Pancreas (tissue), 10 donors: ENCODE measurements around the gene SAMD1. TPM values are rescaled to one million over a fixed set of nuclear protein-coding genes. Genes with fewer than 3 reads are reported as not detected.

Experiments
- ATAC-seq, 4 donors: fragments of 200-7000 bp; cut with Tn5 transposase; one replicate each; pipeline versions ENCODE4 v1.8.0 to v1.9.1; 2020; ENCODE audit warnings: mild to moderate bottlenecking in 4 of 4, moderate library complexity in 4 of 4
- DNase-seq, 6 donors: peaks; one replicate each; pipeline ENCODE4 v3.0.0-alpha.2; 2020
- FAIRE-seq: peaks from 2 replicates; lab custom pipeline; 2012; peaks lifted over from hg19 to GRCh38; lab: Jason Lieb, UNC
- H3K27ac ChIP-seq, 4 donors: fragments of 200-600 bp; sonication (generic); 1 replicate in 3 of 4; 2 replicates in 1 of 4; pipeline versions ENCODE4 v1.5.0 to v1.8.0; 2020
- H3K27me3 ChIP-seq, 4 donors: fragments of 200-600 bp; one replicate each; pipeline ENCODE4 v1.8.0; 2021
- H3K36me3 ChIP-seq, 3 donors: fragments of 200-600 bp; sonication (generic) in 1 of 3; one replicate each; pipeline versions ENCODE4 v1.5.0 to v1.8.0; 2020 to 2021
- H3K4me1 ChIP-seq, 3 donors: fragments of 200-600 bp; one replicate each; pipeline ENCODE4 v1.8.0; 2021
- H3K4me3 ChIP-seq, 4 donors: fragments of 200-600 bp; sonication (generic) in 2 of 4; one replicate each; pipeline versions ENCODE4 v1.5.0 to v1.8.0; 2020 to 2021
- H3K9me3 ChIP-seq, 4 donors: fragments of 200-600 bp; one replicate each; pipeline ENCODE4 v1.8.0; 2021
- CTCF ChIP-seq, 4 donors: fragments of 200-600 bp; sonication (generic) in 3 of 4; IDR thresholded peaks; one replicate each; pipeline versions ENCODE4 v1.5.0 to v1.8.0; 2021; ENCODE audit warnings: antibody characterized with exemption in 4 of 4
- WGBS, 2 donors: extraction: QIAGEN DNeasy Blood & Tissue Kit; methylation state at CpG; one replicate each; pipeline ENCODE4 v1.1.7; 2013; 5-methylcytosine and 5-hydroxymethylcytosine counted together
- intact Hi-C, 3 donors: fragments of 100-400 bp; cut with DNase I; formaldehyde crosslinking; loops; one replicate each; pipeline versions ENCODE4 v1.11.1 to v1.14.2; 2022
- polyA plus RNA-seq, 2 donors: library from polyadenylated mRNA; stranded (reverse); fragments of 200-250 nt; gene quantifications; one replicate each; pipeline ENCODE4 v1.2.3, GENCODE V29; 2013
- total RNA-seq, 6 donors: library from RNA; stranded (reverse); fragmentation: NEBNext Ultra II Directional in 4 of 6; extraction: Animal tissue kit (Norgen Biotek cat#: 25700) in 4 of 6; gene quantifications; one replicate each; pipeline versions ENCODE4 v1.2.1 to v1.2.4, GENCODE V29; 2021 to 2023
- donor health status: healthy with polysubstance abuse.
- donor health status: DM: no; HTN: no; CAD: no; lungs with moderate emphysema.
- donor health status: DM: no; HTN: no; CAD: no.
- donor health status: control.
- donor health status: control.
- donor health status: Bipolar disorder and iron deficiency.
- donor health status: DM: yes; HTN: yes; CAD: no.
- donor health status: DM: no; HTN: no; CAD: no.
- donor health status: DM: no; HTN: no; CAD: no.
- donor health status: DM: yes; HTN: yes; CAD: no.

SAMD1 gene
- total RNA-seq (10 to 100 TPM in 4 of 6 donors, 1 to 10 TPM in 2; 7.9 to 24.3 (median 15.1) TPM), polyA plus RNA-seq (10 to 100 TPM; 17.2 TPM)

- WGBS, 2 donors = 0 to 1% methylated on average over 3 to 44 of the region's 65 CpGs
- intact Hi-C loops = no loop called here
- no peaks in the 10 kb centered on the region for H3K9me3 ChIP-seq
- no peaks in the 10 kb centered on the region for H3K27me3 ChIP-seq
- peak; percentile 62 to 74 (median 71) for ATAC-seq
- peaks cover 0 to 3% (median 0%) of the 10 kb centered on the region in 3 donors for H3K4me1 ChIP-seq
- peak; percentile 87 to 93 (median 92) for DNase-seq
- no peak for TF ChIP-seq CTCF (IDR thresholded peaks at IDR 0.05)
- no peaks in the 10 kb centered on the region for H3K36me3 ChIP-seq
- no peak for FAIRE-seq
- H3K4me3 ChIP-seq = peak within 1 kb of the TSS; percentile 66 to 90 (median 81)
- peak within 1 kb of the TSS; percentile 64 to 94 (median 80) for H3K27ac ChIP-seq
These were observed at the start of gene SAMD1 for GRCh38 chr19:14090509-14091080. TSS of gene SAMD1 (minus strand) at chr19:14090751.

GRCh38 chr19:14139944-14140343 lies 49.4 kb upstream of the SAMD1 start:
- Histone ChIP-seq H3K4me1 (peaks cover 0 to 5% (median 0%) of the 10 kb centered on the region in 3 donors), H3K27me3 (no peaks in the 10 kb centered on the region), H3K27ac (no peak overlapping the region), H3K4me3 (no peak overlapping the region), H3K9me3 (no peaks in the 10 kb centered on the region), H3K36me3 (no peaks in the 10 kb centered on the region)
- DNase-seq (no peak), ATAC-seq (no peak), FAIRE-seq (no peak)
- 87 to 92% methylated on average over 9 of the region's 9 CpGs for WGBS, 2 donors
- intact Hi-C loops = no loop called here
- TF ChIP-seq CTCF (IDR thresholded peaks at IDR 0.05) = no peak

- H3K36me3 ChIP-seq = no peaks in the 10 kb centered on the region
- TF ChIP-seq CTCF (IDR thresholded peaks at IDR 0.05) = no peak
- no peak overlapping the region for H3K27ac ChIP-seq
- H3K4me3 ChIP-seq = no peak overlapping the region
- no peaks in the 10 kb centered on the region for H3K9me3 ChIP-seq
- peaks cover 0 to 5% (median 0%) of the 10 kb centered on the region in 3 donors for H3K4me1 ChIP-seq
- DNase-seq (no peak), ATAC-seq (no peak), FAIRE-seq (no peak)
- intact Hi-C loops = no loop called here
- WGBS, 2 donors = 81 to 84% methylated on average over 9 of the region's 9 CpGs
- no peaks in the 10 kb centered on the region for H3K27me3 ChIP-seq
These were observed 48.2 kb upstream of the SAMD1 start for GRCh38 chr19:14138576-14139265.

GRCh38 chr19:14136509-14137281 lies 46.1 kb upstream of the SAMD1 start, which contains the start of gene ASF1B:
TSS of gene ASF1B (minus strand) at chr19:14136589. CDS start at chr19:14136456, 133 bp downstream.
- H3K27ac ChIP-seq = peak within 1 kb of the TSS; percentile 94 to 98 (median 96)
- DNase-seq (peak; percentile 97 to 99 (median 99)), FAIRE-seq (peak; percentile 90), ATAC-seq (peak; percentile 88 to 94 (median 88))
- TF ChIP-seq CTCF (IDR thresholded peaks at IDR 0.05) = peak; percentile 63 to 80 (median 70)
- no peaks in the 10 kb centered on the region for H3K9me3 ChIP-seq
- H3K27me3 ChIP-seq = no peaks in the 10 kb centered on the region
- 0% methylated on average over 74 to 78 of the region's 78 CpGs for WGBS, 2 donors
- intact Hi-C loops = no loop called here
- H3K36me3 ChIP-seq = no peaks in the 10 kb centered on the region
- H3K4me1 ChIP-seq = peaks cover 0 to 5% (median 0%) of the 10 kb centered on the region in 3 donors
- H3K4me3 ChIP-seq = peak within 1 kb of the TSS; percentile 34 to 68 (median 58)
